Neural cell (in vitro differentiated cells): Measurements from ENCODE around the gene EFCAB6. TPM values are rescaled to one million over a fixed set of nuclear protein-coding genes. Genes with fewer than 3 reads are reported as not detected.

Experiments used
- H2AFZ ChIP-seq: fragments of 200-600, 300-800 bp; sonication (generic), shearing (Covaris generic); 2 replicates; pipeline ENCODE4 v1.6.0; 2014; ENCODE audit warnings: low read depth, mild to moderate bottlenecking, antibody characterized with exemption, low read length, moderate library complexity
- H3F3A ChIP-seq: fragments of 200-600 bp; shearing (Covaris generic); 2 replicates; pipeline ENCODE4 v1.6.1; 2016; ENCODE audit warnings: mild to moderate bottlenecking, moderate library complexity, mixed read lengths, antibody characterized with exemption, low read length; ENCODE audit not compliant: insufficient read depth, poor library complexity, severe bottlenecking
- H3K27ac ChIP-seq: fragments of 200-600, 300-800 bp; sonication (generic), shearing (Covaris generic); 2 replicates; pipeline ENCODE4 v1.5.1; 2014; ENCODE audit warnings: mild to moderate bottlenecking, low read length, moderate library complexity
- H3K27me3 ChIP-seq: fragments of 300-800, 200-600 bp; sonication (generic), shearing (Covaris generic); 2 replicates; pipeline ENCODE4 v1.6.0; 2014; ENCODE audit warnings: mild to moderate bottlenecking, low read depth, low read length, moderate library complexity; ENCODE audit not compliant: insufficient read depth
- H3K36me3 ChIP-seq: fragments of 300-800, 200-600 bp; sonication (generic), shearing (Covaris generic); 2 replicates; pipeline ENCODE4 v1.5.1; 2014; ENCODE audit warnings: mild to moderate bottlenecking, antibody characterized with exemption, low read length, moderate library complexity; ENCODE audit not compliant: insufficient read depth
- H3K4me2 ChIP-seq: fragments of 300-800, 200-600 bp; sonication (generic), shearing (Covaris generic); 2 replicates; pipeline ENCODE4 v1.6.0; 2014; ENCODE audit warnings: mild to moderate bottlenecking, low read length
- H3K4me3 ChIP-seq: fragments of 300-800, 200-600 bp; sonication (generic), shearing (Covaris generic); 2 replicates; pipeline ENCODE4 v1.5.1; 2014; ENCODE audit warnings: mild to moderate bottlenecking, low read length, moderate library complexity
- H3K79me2 ChIP-seq: fragments of 200-600 bp; shearing (Covaris generic); replicated peaks from 2 replicates; pipeline ENCODE4 v1.6.0; 2014; ENCODE audit warnings: mild to moderate bottlenecking, low read length, moderate library complexity; ENCODE audit not compliant: insufficient read depth
- H3K9ac ChIP-seq: fragments of 300-800, 200-600 bp; sonication (generic), shearing (Covaris generic); 2 replicates; pipeline ENCODE4 v1.6.1; 2016; ENCODE audit warnings: mild to moderate bottlenecking, low read length, mixed read lengths
- H3K9me2 ChIP-seq: fragments of 200-600 bp; shearing (Covaris generic); 2 replicates; pipeline ENCODE4 v1.6.1; 2016; ENCODE audit warnings: mild to moderate bottlenecking, low read length, mixed read lengths; ENCODE audit not compliant: insufficient read depth
- H3K9me3 ChIP-seq: fragments of 200-600, 300-800 bp; sonication (generic), shearing (Covaris generic); 2 replicates; pipeline ENCODE4 v1.6.1; 2016; ENCODE audit warnings: mild to moderate bottlenecking, mixed run types, low read length, moderate library complexity, mixed read lengths
- H4K20me1 ChIP-seq: fragments of 200-600 bp; shearing (Covaris generic); 2 replicates; pipeline ENCODE4 v1.6.1; 2016; ENCODE audit warnings: mild to moderate bottlenecking, mixed run types; ENCODE audit not compliant: insufficient read depth
- EP300 ChIP-seq: fragments of 450-650 bp; conservative IDR thresholded peaks from 2 replicates; pipeline ENCODE4 v1.6.1; 2014; ENCODE audit warnings: antibody characterized with exemption, mild to moderate bottlenecking, moderate library complexity; ENCODE audit not compliant: poor library complexity, severe bottlenecking
- EZH2 ChIP-seq: fragments of 200-600, 300-800 bp; shearing (Covaris generic), sonication (generic); IDR thresholded peaks from 2 replicates; pipeline ENCODE4 v1.6.1; 2014; ENCODE audit warnings: antibody characterized with exemption, low read length, borderline replicate concordance, mild to moderate bottlenecking; ENCODE audit not compliant: insufficient read depth, poor library complexity, severe bottlenecking
- MXI1 ChIP-seq: fragments of 450-650 bp; conservative IDR thresholded peaks from 2 replicates; pipeline ENCODE4 v1.6.1; 2014; ENCODE audit warnings: antibody characterized with exemption, mild to moderate bottlenecking; ENCODE audit not compliant: poor library complexity, severe bottlenecking
- POLR2AphosphoS5 ChIP-seq: IDR thresholded peaks from 2 replicates; pipeline ENCODE4 v1.6.1; 2012
- RAD21 ChIP-seq: fragments of 450-650 bp; conservative IDR thresholded peaks from 2 replicates; pipeline ENCODE4 v1.6.1; 2014; ENCODE audit warnings: antibody characterized with exemption, mild to moderate bottlenecking, moderate library complexity
- REST ChIP-seq: IDR thresholded peaks from 2 replicates; pipeline ENCODE4 v1.6.1; 2012; ENCODE audit warnings: borderline replicate concordance
- SMC3 ChIP-seq: fragments of 450-650 bp; conservative IDR thresholded peaks from 2 replicates; pipeline ENCODE4 v1.6.1; 2014; ENCODE audit warnings: antibody characterized with exemption, mild to moderate bottlenecking, moderate library complexity; ENCODE audit not compliant: poor library complexity
- TAF1 ChIP-seq: IDR thresholded peaks from 2 replicates; pipeline ENCODE4 v1.6.1; 2012; ENCODE audit warnings: low read depth
- polyA plus RNA-seq: library from polyadenylated mRNA; depleted of rRNA; stranded (reverse); fragments of >200 nt; gene quantifications from 2 replicates; pipeline ENCODE4 v1.2.3, GENCODE V29; 2014
- TF ChIP-seq, protein P1 (sequence below): fragments of 450-650 bp; IDR thresholded peaks from 2 replicates; pipeline ENCODE4 v1.5.1; 2014; ENCODE audit warnings: antibody characterized with exemption, mild to moderate bottlenecking, moderate library complexity; ENCODE audit not compliant: poor library complexity, severe bottlenecking

The EFCAB6 gene
- polyA plus RNA-seq, 1 donor from 2014 or later: 1.4 TPM

DNA sequence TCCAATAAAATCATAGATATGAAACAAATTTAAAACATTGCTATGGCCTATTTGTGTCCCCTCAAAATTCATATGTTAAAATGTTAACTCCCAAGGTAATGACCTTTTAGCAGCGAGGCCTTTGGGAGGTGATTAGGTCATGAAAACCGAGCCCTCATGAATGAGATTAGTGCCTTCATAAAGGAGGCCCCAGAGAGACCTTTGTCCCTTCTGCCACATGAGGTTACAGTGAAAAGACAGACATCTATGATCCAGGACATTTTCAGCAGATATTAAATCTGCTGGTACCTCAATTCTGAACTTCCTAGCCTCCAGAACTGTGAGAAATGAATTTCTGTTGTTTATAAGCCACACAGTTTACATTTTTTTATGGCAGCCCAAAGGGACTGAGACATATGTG, 228.6 kb downstream of the EFCAB6 start:
- Histone ChIP-seq H3K4me3 (no peak overlapping the region), H2AFZ (no peak overlapping the region), H3K4me2 (no peak overlapping the region), H4K20me1 (no peaks in the 10 kb centered on the region), H3F3A (no peaks in the 10 kb centered on the region), H3K79me2 (no peaks in the 10 kb centered on the region), H3K9me3 (peaks cover 6% of the 10 kb centered on the region), H3K9me2 (no peaks in the 10 kb centered on the region), H3K27me3 (no peaks in the 10 kb centered on the region), H3K9ac (no peak overlapping the region), H3K27ac (no peak overlapping the region), H3K36me3 (no peaks in the 10 kb centered on the region)
- TF ChIP-seq REST (no peak), RAD21 (no peak), EP300 (no peak), POLR2AphosphoS5 (no peak), MXI1 (no peak), EZH2 (no peak), TAF1 (no peak), SMC3 (no peak)
- TF ChIP-seq, protein P1, sequence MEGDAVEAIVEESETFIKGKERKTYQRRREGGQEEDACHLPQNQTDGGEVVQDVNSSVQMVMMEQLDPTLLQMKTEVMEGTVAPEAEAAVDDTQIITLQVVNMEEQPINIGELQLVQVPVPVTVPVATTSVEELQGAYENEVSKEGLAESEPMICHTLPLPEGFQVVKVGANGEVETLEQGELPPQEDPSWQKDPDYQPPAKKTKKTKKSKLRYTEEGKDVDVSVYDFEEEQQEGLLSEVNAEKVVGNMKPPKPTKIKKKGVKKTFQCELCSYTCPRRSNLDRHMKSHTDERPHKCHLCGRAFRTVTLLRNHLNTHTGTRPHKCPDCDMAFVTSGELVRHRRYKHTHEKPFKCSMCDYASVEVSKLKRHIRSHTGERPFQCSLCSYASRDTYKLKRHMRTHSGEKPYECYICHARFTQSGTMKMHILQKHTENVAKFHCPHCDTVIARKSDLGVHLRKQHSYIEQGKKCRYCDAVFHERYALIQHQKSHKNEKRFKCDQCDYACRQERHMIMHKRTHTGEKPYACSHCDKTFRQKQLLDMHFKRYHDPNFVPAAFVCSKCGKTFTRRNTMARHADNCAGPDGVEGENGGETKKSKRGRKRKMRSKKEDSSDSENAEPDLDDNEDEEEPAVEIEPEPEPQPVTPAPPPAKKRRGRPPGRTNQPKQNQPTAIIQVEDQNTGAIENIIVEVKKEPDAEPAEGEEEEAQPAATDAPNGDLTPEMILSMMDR: no peak

- H3K36me3 ChIP-seq: no peaks in the 10 kb centered on the region
- no peaks in the 10 kb centered on the region for H4K20me1 ChIP-seq
- TF ChIP-seq SMC3 (no peak), RAD21 (no peak), EP300 (no peak)
- no peak overlapping the region for H3K4me2 ChIP-seq
- H3K79me2 ChIP-seq: no peaks in the 10 kb centered on the region
- H3K9ac ChIP-seq: no peak overlapping the region
- H3K9me2 ChIP-seq: no peaks in the 10 kb centered on the region
- H3K4me3 ChIP-seq: no peak overlapping the region
- H3K27ac ChIP-seq: no peak overlapping the region
- H3F3A ChIP-seq: no peaks in the 10 kb centered on the region
- H3K9me3 ChIP-seq: peaks cover 6% of the 10 kb centered on the region
- no peaks in the 10 kb centered on the region for H3K27me3 ChIP-seq
- no peak overlapping the region for H2AFZ ChIP-seq
These were observed 229.7 kb downstream of the EFCAB6 start for GRCh38 chr22:43582394-43582793.
